HG03159 (cell line): ENCODE results near the gene CPA4.
"Not testable (repeated sequence)": the region's sequence is repeated elsewhere in the genome, so short reads cannot be mapped to it uniquely, and the experiment has no call there.

Source experiments
- ATAC-seq: cut with Tn5 transposase; IDR thresholded peaks from one replicate; pipeline ENCODE4 v1.9.1; 2021; ENCODE audit warnings: mild to moderate bottlenecking, moderate library complexity; ENCODE audit not compliant: unreplicated experiment

The CPA4 gene, protein sequence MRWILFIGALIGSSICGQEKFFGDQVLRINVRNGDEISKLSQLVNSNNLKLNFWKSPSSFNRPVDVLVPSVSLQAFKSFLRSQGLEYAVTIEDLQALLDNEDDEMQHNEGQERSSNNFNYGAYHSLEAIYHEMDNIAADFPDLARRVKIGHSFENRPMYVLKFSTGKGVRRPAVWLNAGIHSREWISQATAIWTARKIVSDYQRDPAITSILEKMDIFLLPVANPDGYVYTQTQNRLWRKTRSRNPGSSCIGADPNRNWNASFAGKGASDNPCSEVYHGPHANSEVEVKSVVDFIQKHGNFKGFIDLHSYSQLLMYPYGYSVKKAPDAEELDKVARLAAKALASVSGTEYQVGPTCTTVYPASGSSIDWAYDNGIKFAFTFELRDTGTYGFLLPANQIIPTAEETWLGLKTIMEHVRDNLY

DNA sequence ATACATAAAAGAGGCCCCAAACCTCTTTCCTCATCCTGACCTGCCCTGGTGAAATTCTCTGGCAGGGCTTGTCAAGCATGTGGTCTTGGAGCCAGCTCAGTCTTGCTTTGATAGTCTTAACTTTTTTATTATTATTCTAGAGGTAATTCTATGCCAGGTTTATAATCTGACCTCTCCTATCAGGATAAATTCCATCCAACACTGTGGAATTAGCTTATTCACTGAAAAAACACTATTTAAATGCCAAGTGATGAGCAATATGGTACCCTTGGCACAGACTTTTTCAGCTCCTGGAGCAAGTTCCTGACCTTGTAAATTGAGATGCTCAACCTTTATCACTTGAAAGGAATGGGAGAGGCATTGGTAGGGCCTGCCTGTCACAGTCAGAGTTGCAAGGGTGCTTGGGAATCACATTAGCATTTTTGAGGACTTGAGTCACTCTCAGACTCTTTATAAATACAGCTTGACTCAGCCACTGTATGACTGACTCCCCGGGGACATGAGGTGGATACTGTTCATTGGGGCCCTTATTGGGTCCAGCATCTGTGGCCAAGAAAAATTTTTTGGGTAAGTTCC lies at the start of gene CPA4:
Gene CPA4, plus strand, starts transcription at position 480 of the 576 bp plus-strand sequence. Its CDS starts 20 bp downstream, at position 500.
- ATAC-seq: no peak

GRCh38 chr7:130243486-130243885 lies 49.5 kb upstream of the CPA4 start:
- ATAC-seq: not testable (repeated sequence)

DNA sequence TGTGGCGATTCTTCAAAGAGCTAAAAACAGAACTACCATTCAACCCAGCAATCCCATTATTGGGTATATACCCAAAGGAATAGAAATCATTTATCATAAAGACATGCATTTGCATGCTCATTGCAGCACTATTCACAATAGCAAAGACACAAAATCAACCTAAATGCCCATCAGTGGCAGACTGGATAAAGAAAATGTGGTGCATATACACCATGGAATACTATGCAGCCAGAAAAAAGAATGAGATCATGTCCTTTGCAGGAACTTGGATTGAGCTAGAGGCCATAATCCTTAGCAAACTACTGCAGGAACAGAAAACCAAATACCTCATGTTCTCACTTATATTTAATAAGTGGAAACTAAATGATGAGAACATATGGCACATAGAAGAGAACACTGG lies 46.5 kb upstream of the CPA4 start:
- ATAC-seq: not testable (repeated sequence)

- not testable (repeated sequence) for ATAC-seq
Observed at GRCh38 chr7:130248842-130249241, 44.1 kb upstream of the CPA4 start.

- not testable (repeated sequence) for ATAC-seq
Observed at GRCh38 chr7:130249626-130250025, 43.3 kb upstream of the CPA4 start.

DNA sequence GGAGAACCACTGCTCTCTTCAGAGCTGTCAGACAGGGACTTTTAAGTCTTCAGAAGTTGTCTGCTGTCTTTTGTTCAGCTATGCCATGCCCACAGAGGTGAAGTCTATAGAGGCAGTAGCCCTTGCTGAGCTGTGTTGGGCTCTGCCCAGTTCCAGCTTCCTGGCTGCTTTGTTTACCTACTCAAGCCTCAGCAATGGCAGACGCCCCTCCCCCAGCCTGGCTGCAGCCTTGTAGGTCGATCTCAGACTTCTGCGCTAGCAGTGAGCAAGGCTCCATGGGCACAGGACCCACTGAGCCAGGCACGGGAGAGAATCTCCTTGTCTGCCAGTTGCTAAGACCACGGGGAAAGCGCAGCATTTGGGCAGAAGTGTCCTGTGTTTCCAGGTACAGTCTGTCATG lies 38.4 kb upstream of the CPA4 start:
- ATAC-seq: no peak

DNA sequence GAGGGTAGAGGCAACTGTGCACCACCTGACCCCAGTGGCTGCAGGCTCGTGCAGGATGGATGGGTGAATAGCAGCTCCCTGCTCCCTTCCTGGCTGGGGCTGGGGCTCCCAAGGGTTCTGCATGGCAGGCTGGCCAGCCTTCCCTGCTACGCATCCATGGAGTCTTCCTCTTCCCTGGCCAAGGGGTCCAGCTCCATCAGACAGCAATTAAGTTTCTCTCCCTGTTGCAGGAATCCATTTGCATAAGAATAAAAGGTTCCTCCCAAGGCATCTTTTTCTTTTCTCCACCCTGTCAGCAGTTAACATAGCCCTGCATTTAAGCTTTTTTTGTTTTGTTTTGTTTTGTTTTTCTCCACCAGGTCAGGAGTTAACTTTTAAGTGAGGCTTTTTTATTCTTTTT lies 36.3 kb upstream of the CPA4 start:
- no peak for ATAC-seq

DNA sequence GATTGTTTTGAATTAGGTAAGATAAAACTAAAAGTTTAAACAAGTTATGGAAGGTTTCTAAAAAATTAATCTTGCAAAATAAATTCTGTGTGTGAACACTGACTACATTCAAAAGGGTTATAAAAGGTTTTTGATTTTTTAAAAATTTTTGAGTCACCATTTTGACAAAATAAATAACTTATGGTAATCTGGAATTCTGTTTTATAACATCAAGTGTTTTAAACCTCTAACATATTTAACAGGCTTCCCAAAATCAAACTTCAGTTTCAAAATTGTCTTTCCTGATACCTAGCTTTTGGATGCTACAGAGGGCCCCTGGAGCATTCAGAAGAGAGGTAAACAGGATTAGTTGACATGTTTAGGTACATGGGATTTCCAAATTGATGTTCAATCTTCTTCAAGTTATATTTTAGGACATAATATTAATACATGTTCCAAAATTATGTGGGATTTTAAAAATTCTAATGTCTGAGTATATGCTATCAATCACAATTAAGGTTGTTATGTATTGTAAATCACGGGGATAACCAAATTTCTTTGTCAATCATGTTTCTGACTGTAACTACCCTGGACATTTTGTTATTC lies 34.4 kb upstream of the CPA4 start:
- ATAC-seq: no peak

DNA sequence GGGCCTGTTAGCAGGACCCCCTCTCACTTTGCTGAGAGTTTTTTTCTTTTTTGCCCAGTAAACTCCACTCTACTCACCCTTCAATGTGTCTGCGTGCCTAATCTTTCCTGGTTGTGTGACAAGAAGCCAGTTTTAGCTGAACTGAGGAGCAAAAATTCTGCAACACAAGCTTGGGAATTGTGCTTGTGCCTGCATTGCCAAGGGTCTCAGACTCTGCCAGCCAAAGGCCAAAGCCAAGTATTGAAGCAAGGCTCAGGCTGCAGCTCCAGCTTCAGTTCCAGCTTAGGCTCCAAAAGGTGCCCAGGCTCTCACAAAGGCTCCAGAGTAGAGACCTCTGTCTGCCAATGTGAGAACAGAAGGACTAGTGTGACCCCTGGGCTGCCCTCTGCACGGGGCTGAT lies 30.5 kb upstream of the CPA4 start:
- ATAC-seq: no peak

DNA sequence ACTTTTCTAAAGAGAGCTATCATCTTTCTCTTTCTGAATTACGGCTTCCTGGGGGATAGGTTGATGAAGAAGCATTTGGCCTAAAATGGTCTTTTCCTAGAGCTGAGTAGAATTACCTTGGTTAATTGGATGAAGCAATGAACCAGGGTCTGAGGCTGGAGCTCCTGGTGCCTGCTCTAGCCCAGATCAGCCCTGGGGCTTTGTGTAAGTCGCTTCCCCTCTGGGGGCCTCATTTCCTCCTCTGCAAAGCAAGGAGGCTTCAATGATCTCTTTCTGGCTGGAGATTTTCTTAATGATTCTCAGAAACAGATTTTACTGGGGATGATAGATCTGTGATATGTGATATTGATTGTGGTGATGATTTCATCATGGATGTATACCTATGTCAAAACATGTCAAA lies 29.8 kb upstream of the CPA4 start:
- ATAC-seq: no peak

- ATAC-seq: no peak
Observed at GRCh38 chr7:130266258-130266960, 26.6 kb upstream of the CPA4 start, which contains the start of gene CPA2. Gene CPA2 (plus strand): TSS chr7:130266863. CDS start chr7:130266882, 19 bp downstream.

DNA sequence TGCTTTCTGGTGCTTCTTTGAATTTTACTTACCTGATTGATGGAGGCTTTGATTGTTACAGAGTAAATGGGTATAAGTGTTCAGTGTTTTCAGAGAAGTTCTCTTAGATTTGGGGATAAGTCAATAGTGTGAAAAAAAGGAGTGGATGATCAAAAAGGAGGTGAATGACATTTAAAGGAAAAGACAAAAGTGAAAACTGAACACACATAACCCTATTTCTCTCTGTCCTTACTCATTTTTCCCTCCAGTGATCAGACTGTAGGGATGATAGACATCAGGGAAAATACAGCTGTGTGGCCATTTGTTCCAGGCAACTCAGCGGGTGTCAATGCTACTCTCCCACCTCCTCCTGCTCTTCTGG lies 26.0 kb upstream of the CPA4 start:
- ATAC-seq: no peak

- no peak for ATAC-seq
Observed at GRCh38 chr7:130268463-130269317, 24.3 kb upstream of the CPA4 start.

DNA sequence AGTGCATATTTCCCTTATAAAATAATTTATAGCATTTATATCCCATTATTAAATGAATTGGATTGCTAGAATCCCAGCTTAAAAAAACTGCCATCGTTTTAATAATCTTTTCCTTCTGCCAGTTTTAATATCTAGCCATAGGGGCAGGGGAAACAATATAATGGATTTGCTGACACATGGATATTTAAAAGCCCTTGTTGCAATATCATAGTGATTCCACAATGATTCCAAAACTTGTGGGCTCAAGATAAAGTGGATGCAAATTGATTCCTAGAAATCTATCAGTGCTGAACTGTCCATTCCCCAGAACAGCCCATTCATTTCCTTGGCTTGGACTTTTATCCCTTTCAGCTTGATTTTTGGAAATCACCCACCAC lies 23.7 kb upstream of the CPA4 start:
- ATAC-seq: no peak

DNA sequence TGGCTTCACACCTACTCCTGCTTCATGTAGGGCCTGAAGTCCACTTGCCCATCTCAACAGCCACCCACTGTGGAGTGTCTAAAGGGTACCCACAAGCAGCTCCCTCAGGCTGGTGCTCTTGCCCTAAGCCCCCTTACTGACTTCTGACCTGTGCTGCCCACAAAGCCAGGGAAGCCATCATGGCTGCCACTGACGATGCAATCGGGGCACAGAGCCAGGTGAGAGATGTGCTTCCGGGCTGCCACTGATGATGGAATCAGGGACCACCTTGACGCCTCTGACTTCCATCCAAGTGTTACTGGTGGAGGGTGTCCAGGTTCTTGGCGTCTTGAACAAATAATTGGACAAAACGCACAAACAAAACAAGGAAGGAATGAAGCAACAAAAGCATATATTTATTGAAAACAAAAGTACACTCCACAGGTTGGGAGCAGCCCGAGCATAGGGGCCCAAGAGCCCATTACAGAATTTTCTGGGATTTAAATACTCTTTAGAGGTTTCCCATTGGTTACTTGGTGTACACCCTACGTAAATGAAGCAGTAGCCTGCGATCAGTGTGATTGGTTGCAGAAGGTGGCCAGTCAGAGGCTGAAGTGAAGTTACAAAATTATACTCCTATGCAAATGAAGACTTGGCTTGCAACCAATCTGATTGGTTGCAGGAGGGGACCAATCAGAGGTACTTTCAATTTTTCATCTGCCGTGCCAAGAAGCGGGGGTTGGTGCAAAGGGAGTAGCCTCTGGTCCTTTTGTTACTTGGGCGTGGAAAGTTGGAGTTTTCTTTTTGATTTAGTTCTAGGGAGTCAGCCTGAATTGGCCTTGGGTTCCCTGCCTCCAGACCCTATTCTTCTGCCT lies 21.8 kb upstream of the CPA4 start:
- ATAC-seq: no peak

GRCh38 chr7:130272381-130273080 lies 20.4 kb upstream of the CPA4 start:
- no peak for ATAC-seq

DNA sequence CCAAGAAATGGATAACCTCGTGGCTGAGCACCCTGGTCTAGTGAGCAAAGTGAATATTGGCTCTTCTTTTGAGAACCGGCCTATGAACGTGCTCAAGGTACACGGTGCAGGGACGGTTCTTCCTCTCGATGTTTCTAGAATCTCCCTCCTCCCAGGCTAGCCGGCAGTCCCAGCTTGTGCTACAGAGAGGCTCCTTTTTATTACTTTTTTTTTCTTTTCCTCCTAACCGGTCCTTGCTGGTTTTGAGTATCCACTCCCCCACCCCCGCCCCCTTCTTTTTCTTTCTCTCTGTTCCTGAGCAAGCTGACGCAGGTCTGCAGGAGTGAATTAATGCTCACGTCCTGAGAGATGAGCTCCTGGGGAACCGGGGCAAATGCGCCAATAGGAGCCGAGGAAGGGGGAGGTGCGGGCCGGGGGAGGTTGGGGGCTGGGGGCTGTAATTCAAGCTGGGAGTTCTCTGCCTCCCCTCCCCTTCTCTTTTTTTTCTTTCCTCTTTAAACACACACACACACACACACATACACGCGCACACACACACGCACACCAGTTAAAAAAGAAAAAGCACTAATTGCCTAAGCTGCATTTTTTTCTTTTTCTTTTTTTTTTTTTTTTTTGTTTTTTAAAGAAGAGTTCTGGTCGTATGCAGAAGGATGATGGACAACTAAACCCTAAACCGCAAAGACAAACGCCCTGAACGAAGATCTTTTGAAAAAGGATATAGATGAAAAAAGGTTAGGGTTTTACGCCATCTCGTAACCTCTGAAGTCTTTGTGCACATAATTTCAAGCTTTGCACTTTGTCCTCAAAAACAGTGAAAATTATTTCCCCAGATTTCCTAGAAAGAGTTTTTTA lies 19.7 kb upstream of the CPA4 start:
- ATAC-seq: no peak

DNA sequence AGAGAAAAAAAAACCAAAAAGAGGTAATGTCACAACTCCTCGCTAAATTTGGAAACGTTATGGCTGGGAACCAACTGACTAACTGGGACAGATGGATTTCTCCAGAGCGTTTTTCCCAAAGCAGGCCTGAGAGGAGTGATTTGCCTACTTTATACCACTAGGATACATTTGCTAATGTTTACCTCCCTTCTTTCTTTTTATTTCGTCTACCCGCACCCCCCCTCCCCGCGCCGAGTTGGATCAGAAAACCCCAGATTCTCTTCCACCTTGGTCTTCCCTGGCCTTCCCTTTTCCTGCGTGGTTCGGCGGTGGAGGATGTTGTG lies 19.1 kb upstream of the CPA4 start:
- ATAC-seq: no peak
